HG03064 (cell line): ENCODE results near the gene C10orf90.

ENCODE experiments used
- ATAC-seq: cut with Tn5 transposase; IDR thresholded peaks from one replicate; pipeline ENCODE4 v1.9.1; 2021; ENCODE audit warnings: low read depth; ENCODE audit not compliant: unreplicated experiment

Gene C10orf90

GRCh38 chr10:126437635-126438406, 232.7 kb downstream of the C10orf90 start:
- ATAC-seq, result no peak

- ATAC-seq, result no peak
These were observed 236.3 kb downstream of the C10orf90 start for GRCh38 chr10:126434235-126434634.

- no peak for ATAC-seq
These were observed 237.1 kb downstream of the C10orf90 start for GRCh38 chr10:126433351-126433750.

DNA sequence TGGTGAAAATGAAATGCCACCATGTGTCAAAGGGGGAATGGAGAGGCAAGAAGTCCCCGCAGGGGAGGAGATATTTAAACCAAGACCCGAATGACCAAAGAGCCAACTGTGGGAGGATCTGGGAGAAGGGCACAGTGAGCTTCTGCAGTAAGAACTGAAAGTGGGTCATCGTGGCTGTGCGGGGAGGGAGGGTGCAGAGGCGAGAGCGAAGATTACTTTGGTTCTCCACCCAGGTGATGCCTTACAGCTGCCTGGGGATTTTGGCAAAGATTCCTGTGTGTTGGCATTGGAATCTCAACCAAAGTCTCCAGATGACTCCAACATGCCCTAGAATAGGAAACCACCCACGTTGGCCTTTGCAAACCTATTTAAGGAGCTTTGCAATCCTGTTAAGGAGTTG, 238.0 kb downstream of the C10orf90 start:
- no peak for ATAC-seq

DNA sequence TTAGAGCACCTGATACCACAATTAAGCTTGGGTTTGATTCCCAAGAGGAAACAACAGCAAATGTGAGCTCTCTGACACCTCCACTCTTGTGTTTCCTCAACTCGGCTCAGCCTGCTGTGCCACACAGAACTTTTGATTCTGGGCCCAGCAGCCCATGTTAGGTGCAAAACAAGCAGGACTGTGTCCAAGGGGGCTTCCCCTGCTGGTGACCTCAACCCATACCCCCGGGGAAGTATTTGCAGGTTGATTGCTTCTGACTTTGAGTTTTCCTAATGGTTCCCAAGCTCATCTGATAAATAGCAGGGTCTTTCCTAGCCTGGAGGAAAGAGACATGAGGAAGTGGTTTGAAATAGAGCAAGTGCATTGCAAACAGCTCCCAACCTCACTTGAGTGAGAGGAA, 238.7 kb downstream of the C10orf90 start:
- no peak for ATAC-seq

- no peak for ATAC-seq
These were observed 240.0 kb downstream of the C10orf90 start for GRCh38 chr10:126430512-126430911.

DNA sequence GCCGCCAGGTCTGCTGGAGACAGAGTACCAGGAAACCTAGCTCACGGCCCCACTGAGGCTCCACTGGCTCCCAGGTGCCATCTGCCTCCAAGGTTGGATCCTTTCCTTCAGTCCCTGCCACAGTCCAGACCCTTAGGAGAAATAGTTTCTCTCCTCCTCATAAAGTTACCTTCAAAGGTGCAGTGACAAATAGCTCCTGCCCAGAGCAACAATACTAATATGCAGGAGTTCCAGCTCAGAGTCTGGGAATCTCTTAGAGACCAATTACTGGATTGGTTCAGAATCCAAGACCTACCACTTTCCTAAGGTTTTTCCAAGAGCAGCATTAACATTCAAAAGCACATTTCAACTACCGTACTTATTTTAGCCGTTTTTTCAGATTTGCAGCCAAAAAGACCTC, 241.2 kb downstream of the C10orf90 start:
- ATAC-seq, result no peak

- ATAC-seq, result no peak
These were observed 244.9 kb downstream of the C10orf90 start for GRCh38 chr10:126425489-126426065.

- ATAC-seq, result no peak
These were observed 245.5 kb downstream of the C10orf90 start for GRCh38 chr10:126425032-126425431.

- no peak for ATAC-seq
These were observed 246.6 kb downstream of the C10orf90 start for GRCh38 chr10:126423732-126424491.

DNA sequence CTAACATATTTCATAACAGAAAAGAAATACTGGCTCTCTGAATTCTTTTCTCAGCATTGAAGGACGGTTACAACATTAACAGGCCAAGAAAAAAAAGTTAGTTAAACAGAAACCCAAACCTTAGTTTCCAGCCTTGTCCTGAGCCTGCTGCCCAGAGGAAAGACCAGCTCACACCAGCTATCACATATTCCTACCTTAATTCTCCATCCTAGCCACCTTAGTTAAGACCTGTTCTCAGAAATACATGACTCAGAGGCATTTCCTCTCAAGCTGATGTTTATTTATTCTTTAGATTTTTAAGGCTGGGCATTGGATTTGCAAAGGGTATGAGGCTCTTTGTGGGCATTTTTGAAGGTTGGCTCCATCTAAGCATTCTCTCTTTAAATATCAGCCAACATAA, 247.9 kb downstream of the C10orf90 start:
- ATAC-seq, result no peak

DNA sequence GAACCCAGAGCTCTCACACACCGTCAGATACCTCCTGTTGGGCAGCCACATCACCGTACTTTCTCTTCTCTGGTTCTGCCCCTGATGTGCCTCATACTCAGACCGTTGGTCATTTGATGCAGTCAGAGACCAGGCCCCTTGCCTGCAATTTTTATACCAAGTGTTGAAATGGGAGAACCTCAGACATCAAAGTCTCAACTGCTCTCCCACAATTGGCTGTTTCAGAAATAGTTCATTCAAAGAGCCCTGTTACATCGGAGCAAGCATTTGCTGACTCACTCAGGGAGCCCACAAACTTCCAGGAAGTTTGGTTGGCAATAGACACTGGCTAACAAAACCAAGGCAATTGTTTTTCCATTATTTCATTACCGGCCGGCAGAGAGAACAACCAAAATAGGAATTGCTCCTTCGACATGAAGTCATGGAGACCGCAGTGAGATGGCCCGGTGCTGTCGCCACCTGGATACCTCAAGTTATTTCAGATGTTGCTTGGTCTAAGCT, 248.7 kb downstream of the C10orf90 start:
- ATAC-seq, result no peak

GRCh38 chr10:126420567-126421300, 249.8 kb downstream of the C10orf90 start:
- no peak for ATAC-seq

- ATAC-seq, result no peak
These were observed 253.2 kb downstream of the C10orf90 start for GRCh38 chr10:126417220-126417825.

DNA sequence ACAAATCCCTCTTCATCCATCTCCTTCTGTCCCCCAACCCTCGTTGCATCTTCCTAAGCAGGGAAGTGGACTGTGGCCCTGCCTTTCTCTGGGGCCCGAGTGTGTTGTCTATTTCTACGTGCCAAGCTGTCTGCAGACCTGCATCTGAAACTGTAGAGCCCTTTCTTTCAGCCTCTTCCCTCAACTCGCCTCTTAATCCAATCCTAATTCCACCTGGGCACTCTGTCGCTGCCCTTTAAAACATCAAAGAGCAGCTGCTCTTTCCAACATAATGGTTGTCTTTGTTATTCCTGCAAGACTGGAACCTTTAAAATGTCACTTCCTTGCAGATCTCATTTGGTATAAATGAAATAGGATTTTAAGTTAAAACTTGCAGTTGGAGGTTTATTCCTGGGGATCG, 260.7 kb downstream of the C10orf90 start:
- no peak for ATAC-seq

DNA sequence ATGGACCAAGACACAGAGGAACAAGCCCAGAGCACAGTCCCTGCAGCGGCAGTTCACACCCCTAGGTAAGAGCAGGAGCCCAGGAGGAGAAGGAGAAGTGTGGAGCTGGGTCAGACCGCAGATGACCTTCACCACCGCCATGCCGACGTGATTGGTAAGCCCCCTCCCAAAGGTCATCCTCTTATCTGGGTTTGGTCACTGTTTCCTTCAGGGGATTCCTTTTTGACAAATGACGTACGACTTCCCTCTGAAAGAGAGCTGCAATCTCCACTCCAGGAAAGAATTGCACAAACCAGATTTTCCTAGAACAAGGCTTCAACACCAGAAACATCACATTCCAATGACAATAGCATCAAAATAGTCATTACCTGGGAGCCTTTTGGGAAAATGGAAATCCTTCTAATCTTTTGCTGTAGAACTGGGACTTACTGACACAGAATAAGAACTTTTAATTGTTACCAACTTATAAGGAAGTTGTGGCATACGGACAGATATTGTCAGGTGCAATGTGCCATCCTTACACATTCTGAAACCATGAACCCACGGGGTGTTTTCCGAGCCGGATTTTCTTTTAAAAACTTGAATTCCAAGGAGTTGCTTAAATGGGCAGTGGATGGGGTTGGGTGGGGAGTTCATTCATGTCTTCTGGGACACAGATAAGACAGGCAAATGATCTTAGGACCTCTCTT, 261.4 kb downstream of the C10orf90 start:
- ATAC-seq, result no peak

GRCh38 chr10:126407831-126408230, 262.7 kb downstream of the C10orf90 start:
- no peak for ATAC-seq

GRCh38 chr10:126405239-126405775, 265.2 kb downstream of the C10orf90 start:
- no peak for ATAC-seq
